Hindlimb muscle (tissue), 1 donor: Measurements from ENCODE around the gene LEPR. TPM values are rescaled to one million over a fixed set of nuclear protein-coding genes. Genes with fewer than 3 reads are reported as not detected.

ENCODE experiments used
- DNase-seq: peaks from one replicate; pipeline ENCODE4 v3.0.0-alpha.2; 2013
- polyA plus RNA-seq: library from polyadenylated mRNA; unstranded; fragments of 120-200 nt; gene quantifications from one replicate; pipeline ENCODE4 v1.2.1, GENCODE V29; 2013; ENCODE audit not compliant: insufficient read length

Gene LEPR
- polyA plus RNA-seq, 1 donor = 5.9 TPM

GRCh38 chr1:65409816-65410326 lies 10.6 kb upstream of the LEPR start:
- DNase-seq = no peak

GRCh38 chr1:65412256-65412983 lies 8.0 kb upstream of the LEPR start:
- no peak for DNase-seq

- no peak for DNase-seq
Measured at GRCh38 chr1:65412984-65413375, 7.5 kb upstream of the LEPR start.

GRCh38 chr1:65414538-65414937 lies 5.9 kb upstream of the LEPR start:
- no peak for DNase-seq

- DNase-seq = no peak
Measured at GRCh38 chr1:65416767-65417166, 3.7 kb upstream of the LEPR start.

GRCh38 chr1:65417729-65418128 lies 2.7 kb upstream of the LEPR start:
- DNase-seq = no peak

- no peak for DNase-seq
Measured at GRCh38 chr1:65418522-65419185, 1.8 kb upstream of the LEPR start.

GRCh38 chr1:65419681-65420589 lies 533 bp upstream of the LEPR start:
- peak; percentile 96 for DNase-seq

- DNase-seq = peak; percentile 5
Measured at GRCh38 chr1:65421351-65422025, 1.0 kb downstream of the LEPR start.

GRCh38 chr1:65422241-65423203 lies 2.1 kb downstream of the LEPR start:
- no peak for DNase-seq

- no peak for DNase-seq
Measured at GRCh38 chr1:65423884-65424572, 3.6 kb downstream of the LEPR start.

- DNase-seq = no peak
Measured at GRCh38 chr1:65424573-65424889, 4.1 kb downstream of the LEPR start.

- DNase-seq = no peak
Measured at GRCh38 chr1:65425006-65425405, 4.5 kb downstream of the LEPR start.

GRCh38 chr1:65425697-65426096 lies 5.2 kb downstream of the LEPR start:
- DNase-seq = no peak

- no peak for DNase-seq
Measured at GRCh38 chr1:65429078-65429477, 8.6 kb downstream of the LEPR start.

GRCh38 chr1:65429806-65430205 lies 9.3 kb downstream of the LEPR start:
- no peak for DNase-seq

GRCh38 chr1:65431111-65431705 lies 10.7 kb downstream of the LEPR start:
- peak; percentile 32 for DNase-seq

GRCh38 chr1:65432918-65433317 lies 12.4 kb downstream of the LEPR start:
- no peak for DNase-seq

GRCh38 chr1:65434255-65434654 lies 13.8 kb downstream of the LEPR start:
- DNase-seq = peak; percentile 9

GRCh38 chr1:65434760-65435159 lies 14.3 kb downstream of the LEPR start:
- no peak for DNase-seq
